NCI-H128 (cell line): Measurements from ENCODE around the gene ITPR1.

Experiments used
- DNase-seq: peaks from one replicate; lab custom pipeline; 2025; ENCODE audit not compliant: unreplicated experiment; lab: John Stamatoyannopoulos, UW

Gene ITPR1

GRCh38 chr3:4633078-4634004, 140.2 kb downstream of the ITPR1 start:
- peak; percentile 41 for DNase-seq

DNA sequence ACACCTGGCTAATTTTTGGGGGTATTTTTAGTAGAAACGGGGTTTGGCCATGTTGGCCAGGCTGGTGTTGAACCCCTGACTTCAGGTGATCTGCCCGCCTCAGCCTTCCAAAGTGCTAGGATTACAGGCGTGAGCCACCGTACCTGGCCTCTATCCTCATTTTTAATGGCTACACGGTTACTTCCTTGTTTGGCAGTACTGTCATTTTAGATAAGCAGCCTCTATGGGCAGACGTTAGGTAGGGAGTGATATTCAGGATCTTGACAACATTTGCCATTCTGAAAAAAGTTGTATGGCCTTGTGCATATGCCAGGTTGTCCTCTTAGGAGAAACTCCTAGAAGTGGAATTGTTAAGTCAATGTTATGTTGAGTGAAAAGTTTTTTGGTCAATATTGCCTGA, 141.7 kb downstream of the ITPR1 start:
- DNase-seq = no peak

GRCh38 chr3:4637265-4637664, 144.1 kb downstream of the ITPR1 start:
- no peak for DNase-seq

- DNase-seq = no peak
These were observed 148.9 kb downstream of the ITPR1 start for GRCh38 chr3:4641863-4642563.

GRCh38 chr3:4642611-4643010, 149.5 kb downstream of the ITPR1 start:
- DNase-seq = no peak

- no peak for DNase-seq
These were observed 150.9 kb downstream of the ITPR1 start for GRCh38 chr3:4643904-4644547.

GRCh38 chr3:4644951-4645350, 151.8 kb downstream of the ITPR1 start:
- no peak for DNase-seq

DNA sequence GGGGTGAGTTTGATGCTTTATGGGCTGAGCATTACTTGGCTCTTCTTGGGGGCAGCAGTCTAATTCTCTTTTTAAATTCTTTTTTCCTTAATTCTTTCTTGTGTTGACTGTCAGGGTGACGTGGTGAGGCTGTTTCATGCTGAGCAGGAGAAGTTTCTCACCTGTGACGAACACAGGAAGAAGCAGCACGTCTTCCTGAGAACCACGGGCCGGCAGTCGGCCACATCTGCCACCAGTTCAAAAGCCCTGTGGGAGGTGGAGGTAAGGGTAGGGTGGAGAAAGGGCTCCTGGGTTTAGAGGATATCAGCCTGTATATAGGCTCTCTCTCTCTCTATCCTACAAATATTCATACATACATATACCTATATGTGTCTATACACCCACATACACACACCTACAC, 152.3 kb downstream of the ITPR1 start:
- DNase-seq = no peak

DNA sequence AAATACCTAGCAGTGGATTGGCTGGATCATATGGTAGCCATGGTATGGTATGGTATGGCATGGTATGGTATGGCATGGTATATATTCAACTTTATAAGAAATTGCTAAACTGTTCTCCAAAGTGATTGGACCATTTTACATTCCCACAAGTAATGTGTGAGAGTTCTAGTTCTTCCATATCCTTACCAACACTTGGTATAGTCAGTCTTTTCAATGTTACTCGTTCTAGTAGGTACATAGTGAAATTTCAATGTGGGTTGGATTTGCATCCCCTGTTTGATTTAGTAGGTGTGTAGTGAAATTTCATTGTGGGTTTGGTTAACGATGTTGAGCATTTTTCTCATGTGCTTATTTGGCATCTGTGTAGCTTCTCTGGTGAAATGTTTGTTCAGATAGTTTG, 154.3 kb downstream of the ITPR1 start:
- DNase-seq = no peak

- no peak for DNase-seq
These were observed 162.2 kb downstream of the ITPR1 start for GRCh38 chr3:4655145-4656045.

DNA sequence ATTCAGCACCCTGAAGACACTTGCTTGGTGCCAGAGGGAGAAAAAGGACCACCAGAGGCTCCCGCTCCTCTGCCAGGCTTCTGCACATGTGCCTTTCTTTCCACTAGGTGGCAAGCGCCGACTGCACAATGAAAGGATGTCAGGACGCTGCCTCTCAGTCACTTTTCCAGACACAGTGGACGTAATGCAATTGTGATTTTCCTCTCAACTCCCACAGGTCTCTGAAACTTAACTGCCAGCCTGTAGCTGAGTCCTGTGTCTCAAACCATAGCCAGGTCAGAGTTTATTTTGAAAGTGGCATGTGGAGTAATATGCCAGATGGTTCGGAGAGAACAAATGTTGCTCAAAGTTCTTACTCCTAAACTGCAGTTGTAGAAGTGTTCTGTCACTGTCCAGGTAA, 162.9 kb downstream of the ITPR1 start:
- DNase-seq = peak; percentile 34

DNA sequence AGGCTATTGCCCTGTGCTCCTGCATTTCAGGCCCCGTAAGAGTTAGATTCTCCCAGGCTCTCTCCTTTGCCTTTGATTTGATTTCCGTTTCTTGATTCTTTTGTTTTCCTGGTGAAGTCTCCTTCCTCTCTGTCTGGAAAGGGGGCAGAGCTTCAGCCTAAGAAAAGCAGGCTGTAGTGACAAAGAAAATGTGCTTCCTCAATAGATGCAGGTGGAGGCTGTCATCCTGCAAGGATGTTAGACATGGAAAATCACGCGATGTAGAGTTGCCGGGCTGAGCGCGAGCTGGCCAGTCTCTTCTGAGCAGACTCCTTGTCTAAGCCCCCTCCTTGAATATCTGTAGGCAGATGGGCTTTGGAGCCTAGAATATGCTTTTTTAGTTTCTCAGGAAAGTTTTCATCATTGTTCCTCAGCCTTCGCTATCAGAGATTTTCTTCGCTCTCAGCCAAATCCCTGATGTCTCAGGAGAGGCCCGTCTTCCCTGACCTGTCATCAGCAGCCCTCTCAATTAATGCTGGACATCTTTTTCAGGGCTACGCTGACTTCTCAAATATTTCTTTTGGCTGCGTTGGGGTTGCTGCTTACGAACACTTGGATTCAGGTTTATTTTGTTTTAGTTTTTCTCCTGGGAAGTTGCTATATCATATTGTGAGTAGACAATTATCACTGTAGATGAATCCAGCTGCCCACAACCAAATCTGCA, 163.6 kb downstream of the ITPR1 start:
- DNase-seq = no peak

- no peak for DNase-seq
These were observed 167.8 kb downstream of the ITPR1 start for GRCh38 chr3:4660936-4661335.

DNA sequence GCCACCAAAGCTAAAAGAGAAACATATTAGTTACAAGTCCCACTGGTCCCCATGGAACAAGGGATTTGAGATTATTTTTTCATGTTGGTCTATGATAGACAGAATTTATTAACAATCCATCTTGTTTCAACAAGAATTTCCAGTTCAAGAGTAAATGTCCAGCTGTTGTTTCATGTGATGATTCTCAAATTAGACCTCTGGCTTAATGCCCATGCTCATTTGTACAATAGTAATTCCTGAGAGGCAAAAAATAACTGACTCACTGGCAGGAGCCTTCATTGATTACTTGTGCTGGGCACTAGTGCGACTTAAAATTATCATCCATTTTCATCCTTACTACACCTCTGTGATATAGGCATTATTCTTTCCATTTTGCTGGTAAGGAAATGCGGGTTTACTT, 171.3 kb downstream of the ITPR1 start:
- no peak for DNase-seq

DNA sequence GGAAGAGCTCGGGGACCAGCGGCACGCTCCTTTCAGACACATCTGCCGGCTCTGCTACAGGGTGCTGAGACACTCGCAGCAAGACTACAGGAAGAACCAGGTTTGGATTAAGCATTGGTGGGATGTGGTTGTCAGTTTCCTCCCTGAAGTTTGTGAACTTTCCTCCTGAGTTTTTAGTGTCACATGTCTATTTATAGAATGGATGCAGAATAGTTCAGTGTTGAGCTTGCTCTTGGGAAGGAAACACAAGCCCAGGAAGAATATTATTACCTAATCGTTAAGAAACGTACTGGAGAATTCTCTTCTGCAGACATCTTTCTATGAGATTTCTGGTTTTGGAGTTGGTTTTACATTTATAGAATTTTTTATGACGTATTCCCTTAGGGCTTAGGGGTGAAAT, 172.0 kb downstream of the ITPR1 start:
- DNase-seq = no peak

DNA sequence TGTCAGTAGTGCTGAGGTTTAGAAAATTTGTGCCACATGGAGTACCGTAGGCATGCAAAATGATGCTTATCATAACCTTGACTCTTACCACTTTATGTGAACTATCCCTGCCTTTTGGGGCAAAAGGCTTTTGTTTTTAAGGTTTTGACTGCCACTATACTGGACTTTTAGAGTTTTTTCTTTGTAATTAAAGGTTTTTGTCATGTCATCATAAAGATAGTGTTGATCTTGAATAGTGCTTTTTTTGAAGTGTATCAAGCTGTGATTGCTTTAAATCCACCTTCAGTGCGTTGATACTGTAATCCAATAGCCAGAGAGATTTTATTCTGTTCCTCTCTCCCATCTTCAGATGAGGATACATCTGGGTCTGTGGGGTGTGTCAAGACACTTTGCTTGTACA, 172.9 kb downstream of the ITPR1 start:
- DNase-seq = no peak

- DNase-seq = no peak
These were observed 177.2 kb downstream of the ITPR1 start for GRCh38 chr3:4670352-4670751.

GRCh38 chr3:4672725-4673275, 179.7 kb downstream of the ITPR1 start:
- no peak for DNase-seq

DNA sequence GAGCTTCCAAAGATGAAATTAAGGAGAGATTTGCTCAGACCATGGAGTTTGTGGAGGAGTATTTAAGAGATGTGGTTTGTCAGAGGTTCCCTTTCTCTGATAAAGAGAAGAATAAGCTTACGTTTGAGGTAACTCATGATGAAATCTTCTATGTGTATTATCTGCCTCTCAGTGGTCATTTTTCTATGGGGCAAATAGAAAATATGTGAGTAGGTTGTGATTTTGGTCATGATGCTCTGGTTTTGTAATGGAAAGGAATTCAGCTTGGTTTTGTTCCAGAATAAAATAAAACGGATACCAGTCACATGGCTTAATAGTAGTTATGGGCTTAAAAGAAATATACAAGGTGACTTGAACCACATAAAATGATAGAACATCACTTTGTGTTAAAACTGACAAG, 181.1 kb downstream of the ITPR1 start:
- no peak for DNase-seq

DNA sequence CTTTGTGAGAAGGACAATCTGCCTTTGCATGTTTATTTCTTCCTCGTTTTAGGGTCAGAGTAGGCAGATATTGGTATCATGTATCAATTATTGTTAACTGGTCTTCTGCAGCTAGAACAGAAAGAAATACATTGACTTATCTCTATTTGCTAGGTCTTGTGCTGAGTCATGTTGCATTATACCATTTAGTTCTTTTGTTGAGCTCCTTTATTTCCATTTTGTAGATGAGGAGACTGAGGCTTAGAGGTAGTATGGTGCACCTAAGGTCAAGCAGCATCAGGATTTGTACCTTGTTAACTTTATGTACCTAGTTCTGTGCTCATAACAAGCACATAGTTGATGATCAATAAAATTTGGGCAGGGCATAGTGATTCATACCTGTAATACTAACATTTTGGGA, 182.6 kb downstream of the ITPR1 start:
- no peak for DNase-seq
